Measurements from ENCODE around the gene TOMM20. TPM values are rescaled to one million over a fixed set of nuclear protein-coding genes. Genes with fewer than 3 reads are reported as not detected.

The TOMM20 gene
- total RNA-seq, 1 donor from 2014 or later, result 143 TPM

- H3K4me3 Mint-ChIP-seq (ENCODE audit: unreplicated experiment), result no peak overlapping the region
- Histone ChIP-seq H3K27me3 (ENCODE audit: insufficient read depth, low read length) (no peaks in the 10 kb centered on the region), H3K9me3 (ENCODE audit: insufficient read depth, low read depth, low read length) (no peaks in the 10 kb centered on the region), H3K4me1 (ENCODE audit: insufficient read depth, low read length) (peaks cover 3% of the 10 kb centered on the region), H3K36me3 (ENCODE audit: insufficient read depth, low read length) (peaks cover 48% of the 10 kb centered on the region), H3K4me3 (ENCODE audit: insufficient read depth, low read depth, low read length) (no peak overlapping the region), H4K20me1 (ENCODE audit: insufficient read depth, low read length) (peaks cover 20% of the 10 kb centered on the region), H3K79me2 (ENCODE audit: insufficient read depth, low read length) (peaks cover 58% of the 10 kb centered on the region), H3K27ac (ENCODE audit: low read depth, low read length) (no peak overlapping the region), H2AFZ (ENCODE audit: low read depth, low read length) (no peak overlapping the region), H3K4me2 (ENCODE audit: low read length) (no peak overlapping the region), H3K9ac (ENCODE audit: low read length) (no peak overlapping the region)
- no peaks in the 10 kb centered on the region for H3K4me1 Mint-ChIP-seq (ENCODE audit: low read depth, unreplicated experiment)
- H3K36me3 Mint-ChIP-seq (ENCODE audit: low read depth, unreplicated experiment), result peaks cover 17% of the 10 kb centered on the region
- no peak for TF ChIP-seq CTCF (IDR thresholded peaks at IDR 0.05; ENCODE audit: insufficient read depth, low read depth, low read length)
- no peak for TF ChIP-seq EZH2 (IDR thresholded peaks at IDR 0.05; ENCODE audit: insufficient read depth, low read length)
- DNase-seq (ENCODE audit: low read depth) (no peak), FAIRE-seq (no peak)
- no peak overlapping the region for H3K27ac Mint-ChIP-seq (ENCODE audit: unreplicated experiment)
- no peaks in the 10 kb centered on the region for H3K9me3 Mint-ChIP-seq (ENCODE audit: unreplicated experiment)
- no peaks in the 10 kb centered on the region for H3K27me3 Mint-ChIP-seq (ENCODE audit: low read depth, unreplicated experiment)
Observed at GRCh38 chr1:235156265-235156664, 27.6 kb upstream of the TOMM20 start.

- FAIRE-seq, result no peak
- H3K4me2 ChIP-seq (ENCODE audit: low read length), result no peak overlapping the region
- peaks cover 3% of the 10 kb centered on the region for H3K4me1 Mint-ChIP-seq (ENCODE audit: low read depth, unreplicated experiment)
- H3K4me3 Mint-ChIP-seq (ENCODE audit: unreplicated experiment), result no peak overlapping the region
- H3K9me3 ChIP-seq (ENCODE audit: insufficient read depth, low read depth, low read length), result no peaks in the 10 kb centered on the region
- peaks cover 34% of the 10 kb centered on the region for H3K79me2 ChIP-seq (ENCODE audit: insufficient read depth, low read length)
- H3K27ac ChIP-seq (ENCODE audit: low read depth, low read length), result no peak overlapping the region
- DNase-seq (ENCODE audit: low read depth), result no peak
- no peak overlapping the region for H3K27ac Mint-ChIP-seq (ENCODE audit: unreplicated experiment)
- TF ChIP-seq EZH2 (IDR thresholded peaks at IDR 0.05; ENCODE audit: insufficient read depth, low read length), result no peak
- H3K36me3 Mint-ChIP-seq (ENCODE audit: low read depth, unreplicated experiment), result peaks cover 23% of the 10 kb centered on the region
- H2AFZ ChIP-seq (ENCODE audit: low read depth, low read length), result no peak overlapping the region
- H3K4me3 ChIP-seq (ENCODE audit: insufficient read depth, low read depth, low read length), result no peak overlapping the region
- no peaks in the 10 kb centered on the region for H3K27me3 ChIP-seq (ENCODE audit: insufficient read depth, low read length)
- H3K9ac ChIP-seq (ENCODE audit: low read length), result no peak overlapping the region
- no peaks in the 10 kb centered on the region for H3K9me3 Mint-ChIP-seq (ENCODE audit: unreplicated experiment)
- no peaks in the 10 kb centered on the region for H3K4me1 ChIP-seq (ENCODE audit: insufficient read depth, low read length)
- H3K36me3 ChIP-seq (ENCODE audit: insufficient read depth, low read length), result peaks cover 61% of the 10 kb centered on the region
- peaks cover 21% of the 10 kb centered on the region for H4K20me1 ChIP-seq (ENCODE audit: insufficient read depth, low read length)
- no peaks in the 10 kb centered on the region for H3K27me3 Mint-ChIP-seq (ENCODE audit: low read depth, unreplicated experiment)
Observed at GRCh38 chr1:235152235-235152634, 23.6 kb upstream of the TOMM20 start.

- Mint-ChIP-seq H3K4me3 (ENCODE audit: unreplicated experiment) (peak overlapping the region; percentile 3), H3K9me3 (ENCODE audit: unreplicated experiment) (no peaks in the 10 kb centered on the region), H3K4me1 (ENCODE audit: low read depth, unreplicated experiment) (peaks cover 3% of the 10 kb centered on the region), H3K27me3 (ENCODE audit: low read depth, unreplicated experiment) (no peaks in the 10 kb centered on the region), H3K27ac (ENCODE audit: unreplicated experiment) (no peak overlapping the region), H3K36me3 (ENCODE audit: low read depth, unreplicated experiment) (peaks cover 25% of the 10 kb centered on the region)
- H3K27me3 ChIP-seq (ENCODE audit: insufficient read depth, low read length), result no peaks in the 10 kb centered on the region
- H3K9me3 ChIP-seq (ENCODE audit: insufficient read depth, low read depth, low read length), result no peaks in the 10 kb centered on the region
- FAIRE-seq, result no peak
- H4K20me1 ChIP-seq (ENCODE audit: insufficient read depth, low read length), result peaks cover 20% of the 10 kb centered on the region
- H3K79me2 ChIP-seq (ENCODE audit: insufficient read depth, low read length), result peaks cover 25% of the 10 kb centered on the region
- H3K9ac ChIP-seq (ENCODE audit: low read length), result no peak overlapping the region
- no peak overlapping the region for H2AFZ ChIP-seq (ENCODE audit: low read depth, low read length)
- peaks cover 54% of the 10 kb centered on the region for H3K36me3 ChIP-seq (ENCODE audit: insufficient read depth, low read length)
- no peak overlapping the region for H3K27ac ChIP-seq (ENCODE audit: low read depth, low read length)
- no peak for TF ChIP-seq CTCF (IDR thresholded peaks at IDR 0.05; ENCODE audit: insufficient read depth, low read depth, low read length)
- TF ChIP-seq EZH2 (IDR thresholded peaks at IDR 0.05; ENCODE audit: insufficient read depth, low read length), result no peak
- no peak overlapping the region for H3K4me2 ChIP-seq (ENCODE audit: low read length)
- no peak for DNase-seq (ENCODE audit: low read depth)
- no peaks in the 10 kb centered on the region for H3K4me1 ChIP-seq (ENCODE audit: insufficient read depth, low read length)
- no peak overlapping the region for H3K4me3 ChIP-seq (ENCODE audit: insufficient read depth, low read depth, low read length)
Observed at GRCh38 chr1:235151033-235151432, 22.4 kb upstream of the TOMM20 start.
